Esophagus squamous epithelium (tissue), 4 donors: Measurements from ENCODE around the gene PDLIM7.

ENCODE experiments used
- CTCF ChIP-seq, 6 experiments: fragments of 450-650 bp in 4 of 6; fragments of 200-600 bp in 2 of 6; sonication (generic) in 2 of 6; IDR thresholded peaks; one replicate each; pipeline ENCODE4 v1.5.1; 2016 to 2019; ENCODE audit warnings: antibody characterized with exemption in 6 of 6, mild to moderate bottlenecking in 4 of 6, moderate library complexity in 4 of 6
- POLR2A ChIP-seq, 4 donors: fragments of 450-650 bp; IDR thresholded peaks; one replicate each; pipeline ENCODE4 v1.6.1; 2017; ENCODE audit warnings: antibody characterized with exemption in 4 of 4, mild to moderate bottlenecking in 4 of 4, moderate library complexity in 3 of 4

- TF ChIP-seq CTCF (IDR thresholded peaks at IDR 0.05) (no peak), POLR2A (IDR thresholded peaks at IDR 0.05) (no peak)
Observed at GRCh38 chr5:177447066-177447610, 50.3 kb downstream of the PDLIM7 start.
